ENCODE data around the gene FCER2. TPM values are rescaled to one million over a fixed set of nuclear protein-coding genes. Genes with fewer than 3 reads are reported as not detected.

Gene FCER2
- total RNA-seq, 1 donor from 2014 or later: not detected

- intact Hi-C loops (cut with micrococcal nuclease): loop anchor here (1.0 to 5.0 kb wide), 9 partner anchors 22 to 578 kb away; partner anchors contain the start of genes PET100, SNAPC2, TIMM44 and XAB2
Observed at GRCh38 chr19:7679771-7680605, 21.9 kb downstream of the FCER2 start.

GRCh38 chr19:7678971-7679751 lies 22.8 kb downstream of the FCER2 start:
- intact Hi-C loops (cut with micrococcal nuclease): loop anchor here (1.0 kb wide), 1 partner anchor 21 kb away; no protein-coding TSS in a partner anchor

GRCh38 chr19:7677669-7678311 lies 24.1 kb downstream of the FCER2 start:
- intact Hi-C loops (cut with micrococcal nuclease): no loop called here

- intact Hi-C loops (cut with micrococcal nuclease): no loop called here
Observed at GRCh38 chr19:7676854-7677253, 25.1 kb downstream of the FCER2 start, which contains the start of gene MCEMP1. Gene MCEMP1 (plus strand): TSS chr19:7677090. CDS start chr19:7677121, 31 bp downstream.

GRCh38 chr19:7676376-7676775 lies 25.6 kb downstream of the FCER2 start:
- intact Hi-C loops (cut with micrococcal nuclease): no loop called here

GRCh38 chr19:7674010-7675005 lies 27.6 kb downstream of the FCER2 start:
- intact Hi-C loops (cut with micrococcal nuclease): no loop called here

- intact Hi-C loops (cut with micrococcal nuclease): no loop called here
Observed at GRCh38 chr19:7672522-7672921, 29.4 kb downstream of the FCER2 start.

- intact Hi-C loops (cut with micrococcal nuclease): no loop called here
Observed at GRCh38 chr19:7670790-7671189, 31.1 kb downstream of the FCER2 start.

- intact Hi-C loops (cut with micrococcal nuclease): no loop called here
Observed at GRCh38 chr19:7670150-7670783, 31.7 kb downstream of the FCER2 start.

- intact Hi-C loops (cut with micrococcal nuclease): no loop called here
Observed at GRCh38 chr19:7669641-7670040, 32.3 kb downstream of the FCER2 start.

- intact Hi-C loops (cut with micrococcal nuclease): no loop called here
Observed at GRCh38 chr19:7668842-7669241, 33.1 kb downstream of the FCER2 start, which contains the start of gene RETN. Gene RETN (plus strand): TSS chr19:7669049. CDS start chr19:7669327, 278 bp downstream.

- intact Hi-C loops (cut with micrococcal nuclease): no loop called here
Observed at GRCh38 chr19:7665076-7665475, 36.9 kb downstream of the FCER2 start.

- intact Hi-C loops (cut with micrococcal nuclease): no loop called here
Observed at GRCh38 chr19:7663706-7664105, 38.2 kb downstream of the FCER2 start.

GRCh38 chr19:7662657-7663056 lies 39.3 kb downstream of the FCER2 start:
- intact Hi-C loops (cut with micrococcal nuclease): no loop called here

GRCh38 chr19:7661744-7662538 lies 40.0 kb downstream of the FCER2 start:
- intact Hi-C loops (cut with micrococcal nuclease): no loop called here

GRCh38 chr19:7658219-7658686 lies 43.7 kb downstream of the FCER2 start:
- intact Hi-C loops (cut with micrococcal nuclease): loop anchor here (1.0 kb wide), 2 partner anchors 21 to 171 kb away; no protein-coding TSS in a partner anchor

- intact Hi-C loops (cut with micrococcal nuclease): no loop called here
Observed at GRCh38 chr19:7657131-7657751, 44.7 kb downstream of the FCER2 start.

- intact Hi-C loops (cut with micrococcal nuclease): no loop called here
Observed at GRCh38 chr19:7655581-7655980, 46.4 kb downstream of the FCER2 start.

Measured in T-helper 1 cell treated with Interleukin-12 subunit alpha and Interleukin-12 subunit beta and Interleukin-4 antibody, amounts not matched to agents 30 ng/mL and 1 ng/mL, for 36 hours (primary cell).